GM12892 (cell line): ENCODE results near the gene RFPL1.

ENCODE experiments used
- POLR2A ChIP-seq: IDR thresholded peaks from 2 replicates; pipeline ENCODE4 v1.6.1; 2011; ENCODE audit warnings: low read depth, low read length, control low read depth
- POLR2AphosphoS5 ChIP-seq: IDR thresholded peaks from 2 replicates; pipeline ENCODE4 v1.6.1; 2011; ENCODE audit warnings: low read depth, low read length, control low read depth

DNA sequence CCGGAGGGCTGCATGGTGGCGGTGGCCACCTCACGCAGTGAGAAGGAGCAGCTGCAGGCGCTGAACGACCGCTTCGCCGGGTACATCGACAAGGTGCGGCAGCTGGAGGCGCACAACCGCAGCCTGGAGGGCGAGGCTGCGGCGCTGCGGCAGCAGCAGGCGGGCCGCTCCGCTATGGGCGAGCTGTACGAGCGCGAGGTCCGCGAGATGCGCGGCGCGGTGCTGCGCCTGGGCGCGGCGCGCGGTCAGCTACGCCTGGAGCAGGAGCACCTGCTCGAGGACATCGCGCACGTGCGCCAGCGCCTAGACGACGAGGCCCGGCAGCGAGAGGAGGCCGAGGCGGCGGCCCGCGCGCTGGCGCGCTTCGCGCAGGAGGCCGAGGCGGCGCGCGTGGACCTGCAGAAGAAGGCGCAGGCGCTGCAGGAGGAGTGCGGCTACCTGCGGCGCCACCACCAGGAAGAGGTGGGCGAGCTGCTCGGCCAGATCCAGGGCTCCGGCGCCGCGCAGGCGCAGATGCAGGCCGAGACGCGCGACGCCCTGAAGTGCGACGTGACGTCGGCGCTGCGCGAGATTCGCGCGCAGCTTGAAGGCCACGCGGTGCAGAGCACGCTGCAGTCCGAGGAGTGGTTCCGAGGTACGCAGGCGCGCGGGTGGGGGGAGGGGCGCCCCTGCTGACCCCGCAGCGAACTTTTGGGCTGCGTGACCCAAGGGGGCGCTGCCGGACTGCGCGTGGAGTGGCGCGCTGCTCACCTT is 42.3 kb downstream of the RFPL1 start:
- TF ChIP-seq POLR2A (no peak), POLR2AphosphoS5 (no peak)
